LNCAP (cell line): ENCODE data around the gene CLEC16A.

Source experiments
- CTCF ChIP-seq: fragments of 450-650 bp; IDR thresholded peaks from 2 replicates; pipeline ENCODE4 v1.5.1; 2017; ENCODE audit warnings: mild to moderate bottlenecking

Gene CLEC16A

GRCh38 chr16:11165349-11165748 lies 221.0 kb downstream of the CLEC16A start:
- no peak for TF ChIP-seq CTCF

GRCh38 chr16:11165894-11166665 lies 221.7 kb downstream of the CLEC16A start:
- no peak for TF ChIP-seq CTCF

GRCh38 chr16:11167581-11167980 lies 223.2 kb downstream of the CLEC16A start:
- TF ChIP-seq CTCF, result no peak

DNA sequence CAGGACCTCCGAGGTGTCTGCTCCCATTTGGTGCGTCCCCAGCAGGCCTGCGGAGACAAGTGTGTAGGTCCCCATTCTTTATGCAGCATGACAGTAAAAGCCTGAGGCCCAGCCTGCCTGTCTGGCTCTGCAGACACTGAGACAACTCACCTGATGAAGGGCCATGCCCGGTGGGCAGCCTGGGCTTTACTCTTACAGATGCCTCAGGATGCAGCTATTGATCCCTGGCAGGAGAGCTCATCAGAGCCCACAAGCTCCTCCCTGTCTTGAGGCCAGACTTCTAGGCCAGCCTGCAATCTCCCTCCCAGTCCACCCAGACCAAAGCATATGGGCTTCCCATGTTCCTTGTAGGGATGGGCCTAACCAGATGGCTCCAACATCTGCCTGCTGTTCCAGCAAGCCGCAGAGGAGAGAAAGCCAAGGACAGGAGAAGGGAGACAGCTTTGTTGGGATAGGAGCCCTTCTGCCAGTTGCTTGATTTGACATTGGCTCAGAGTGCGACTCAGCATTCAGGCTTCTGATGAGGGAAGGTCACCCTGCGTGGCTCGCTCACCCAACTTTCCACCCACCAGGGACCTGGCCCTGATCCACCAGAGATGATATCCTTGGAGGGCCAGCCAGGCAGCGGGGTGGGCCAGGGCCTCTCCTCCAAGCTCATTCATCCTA lies 224.2 kb downstream of the CLEC16A start:
- TF ChIP-seq CTCF, result no peak

- TF ChIP-seq CTCF, result no peak
These were observed 225.3 kb downstream of the CLEC16A start for GRCh38 chr16:11169641-11170040.

DNA sequence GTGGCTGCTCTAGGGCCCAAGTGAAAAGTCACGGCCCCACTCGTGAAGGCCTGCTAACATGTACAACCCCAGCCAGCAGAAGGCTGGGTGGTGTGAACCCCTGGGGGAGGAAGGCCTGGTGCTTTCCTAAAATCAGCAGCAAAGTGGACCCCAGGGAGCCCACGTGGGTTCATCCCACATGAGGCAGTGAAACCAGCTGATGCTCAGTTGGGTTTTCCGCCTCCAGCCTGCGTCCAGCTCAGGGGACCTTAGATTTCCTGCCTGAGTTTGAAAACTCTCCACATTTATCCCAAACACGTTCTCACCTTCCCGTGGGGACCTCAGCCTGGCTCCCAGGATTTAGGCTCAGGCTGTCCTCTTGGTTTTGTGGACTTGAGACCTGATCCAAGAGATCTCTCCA lies 225.8 kb downstream of the CLEC16A start:
- no peak for TF ChIP-seq CTCF

GRCh38 chr16:11170696-11171447 lies 226.5 kb downstream of the CLEC16A start:
- TF ChIP-seq CTCF, result no peak
